Choroid plexus epithelial cell (primary cell): ENCODE data around the gene DNAJC13.
A peak's percentile ranks its signal among the peaks of the same experiment; 100 is the strongest.

Experiments
- DNase-seq: peaks from one replicate; pipeline ENCODE4 v3.0.0-alpha.2; 2010; ENCODE audit warnings: low read depth
- H3K4me3 ChIP-seq: 2 replicates; pipeline ENCODE4 v1.5.1; 2011; ENCODE audit warnings: low read depth, mild to moderate bottlenecking, control low read depth, low read length, moderate library complexity
- CTCF ChIP-seq: conservative IDR thresholded peaks from 2 replicates; pipeline ENCODE4 v1.5.1; 2011; ENCODE audit warnings: low read depth, mild to moderate bottlenecking, control low read depth, inconsistent platforms, low read length, moderate library complexity

Gene DNAJC13

GRCh38 chr3:132445817-132446216 lies 28.5 kb downstream of the DNAJC13 start:
- DNase-seq = peak; percentile 77
- no peak overlapping the region for H3K4me3 ChIP-seq
- no peak for TF ChIP-seq CTCF

GRCh38 chr3:132448216-132448961 lies 31.1 kb downstream of the DNAJC13 start:
- no peak for TF ChIP-seq CTCF
- peak; percentile 79 for DNase-seq
- no peak overlapping the region for H3K4me3 ChIP-seq

- DNase-seq = no peak
- no peak for TF ChIP-seq CTCF
- no peak overlapping the region for H3K4me3 ChIP-seq
Observed at GRCh38 chr3:132456136-132456535, 38.8 kb downstream of the DNAJC13 start.

- no peak for DNase-seq
- H3K4me3 ChIP-seq = no peak overlapping the region
- no peak for TF ChIP-seq CTCF
Observed at GRCh38 chr3:132456571-132456970, 39.3 kb downstream of the DNAJC13 start.

- peak; percentile 24 for DNase-seq
- TF ChIP-seq CTCF = no peak
- no peak overlapping the region for H3K4me3 ChIP-seq
Observed at GRCh38 chr3:132457286-132457685, 40.0 kb downstream of the DNAJC13 start.

GRCh38 chr3:132459551-132459950 lies 42.2 kb downstream of the DNAJC13 start:
- no peak for TF ChIP-seq CTCF
- H3K4me3 ChIP-seq = no peak overlapping the region
- no peak for DNase-seq

- TF ChIP-seq CTCF = no peak
- DNase-seq = peak; percentile 46
- no peak overlapping the region for H3K4me3 ChIP-seq
Observed at GRCh38 chr3:132461544-132461943, 44.2 kb downstream of the DNAJC13 start.
